CD4-positive, alpha-beta T cell treated with Interleukin-6 at 100 ng/mL for 8 hours (primary cell): Measurements from ENCODE around the gene VAC14.
A peak's percentile ranks its signal among the peaks of the same experiment; 100 is the strongest.

Experiments used
- DNase-seq: peaks from one replicate; pipeline ENCODE4 v3.0.0-alpha.2; 2020; ENCODE audit warnings: mixed read lengths, low spot score

The VAC14 gene

GRCh38 chr16:70786020-70786755 lies 14.8 kb downstream of the VAC14 start:
- DNase-seq: no peak

DNA sequence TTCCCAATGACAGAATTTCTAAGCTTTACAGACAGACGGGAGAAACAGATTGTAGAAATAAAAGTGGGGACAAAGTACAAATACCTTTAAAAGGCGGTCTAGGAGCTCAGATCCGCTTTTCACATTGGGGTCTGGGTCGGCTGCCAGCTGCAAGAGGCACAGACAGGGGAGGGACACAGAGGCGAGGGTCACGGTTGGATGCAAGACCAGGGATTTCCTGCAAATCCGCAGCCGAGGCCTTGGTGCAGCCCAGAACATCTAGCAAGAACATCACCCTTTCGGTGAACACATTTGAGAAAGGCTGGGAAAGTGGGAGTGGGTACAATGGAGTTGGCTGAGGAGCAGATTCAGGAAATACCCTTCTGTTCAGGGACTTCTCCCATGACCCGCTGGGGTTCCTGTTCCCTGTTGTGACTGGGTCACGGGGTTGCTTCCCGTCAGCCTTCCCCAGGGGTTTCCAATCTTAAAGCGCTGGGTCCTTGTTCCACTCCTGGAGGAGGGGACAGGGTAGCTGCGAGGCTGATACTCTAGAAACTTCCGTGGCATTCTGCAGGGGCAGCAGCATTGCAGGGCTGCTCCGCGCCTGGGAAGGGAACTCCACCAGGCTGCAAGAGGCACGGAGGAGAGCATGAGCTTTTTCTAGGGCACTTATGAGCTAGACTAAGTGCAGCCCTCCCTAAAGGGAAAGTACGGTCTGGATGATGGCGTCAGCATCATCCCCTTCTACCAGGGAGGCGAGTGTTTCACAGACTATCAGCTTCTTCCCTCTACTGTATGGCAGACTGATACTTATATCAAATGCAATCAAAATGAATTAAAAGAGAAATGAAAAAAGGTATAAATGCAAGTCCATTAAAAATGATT lies 16.0 kb downstream of the VAC14 start:
- DNase-seq: no peak

- DNase-seq: no peak
Measured at GRCh38 chr16:70782237-70782636, 18.7 kb downstream of the VAC14 start.

- DNase-seq: no peak
Measured at GRCh38 chr16:70781800-70782199, 19.2 kb downstream of the VAC14 start.

DNA sequence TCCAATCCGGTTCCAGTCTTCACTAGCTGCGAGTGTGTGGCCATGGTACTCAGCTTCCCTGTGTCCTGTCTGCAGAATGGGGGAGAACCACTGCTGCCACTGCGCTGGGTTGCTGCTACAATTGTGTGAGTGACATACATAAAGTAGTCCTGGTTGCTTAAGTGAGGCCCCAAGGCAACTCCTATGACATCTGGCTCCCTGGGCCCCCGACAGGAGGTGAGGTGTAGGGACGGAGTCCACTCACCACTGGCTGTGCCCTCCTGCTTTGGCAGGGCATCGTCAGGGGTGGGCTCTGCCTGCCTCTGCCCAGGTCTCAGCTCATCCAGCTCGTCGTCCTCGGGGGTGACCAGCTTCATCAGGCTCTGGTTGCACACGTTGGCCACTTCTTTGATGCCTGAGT lies 20.4 kb downstream of the VAC14 start:
- DNase-seq: no peak

DNA sequence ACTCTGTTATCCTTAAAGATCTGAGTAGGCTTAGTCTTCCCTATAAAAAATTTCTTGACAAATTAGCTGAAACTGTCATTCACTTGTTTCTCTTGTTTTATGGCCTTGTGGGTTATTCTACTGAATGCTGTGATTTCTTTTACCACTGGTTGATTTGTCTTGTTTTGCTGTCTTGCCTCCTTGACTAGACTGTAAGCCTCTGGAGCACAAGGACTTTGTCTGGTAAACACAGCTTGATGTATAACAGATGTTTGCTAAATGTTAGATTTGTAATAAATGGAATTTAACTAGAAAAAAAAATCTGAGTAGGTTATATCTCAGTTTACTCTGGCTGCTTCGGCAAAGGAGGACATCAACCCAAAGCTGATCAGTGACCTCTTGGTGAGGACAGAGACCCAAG lies 21.6 kb downstream of the VAC14 start:
- DNase-seq: no peak

GRCh38 chr16:70778901-70779309 lies 22.1 kb downstream of the VAC14 start:
- DNase-seq: no peak

- no peak for DNase-seq
Measured at GRCh38 chr16:70777973-70778406, 23.0 kb downstream of the VAC14 start.

- DNase-seq: no peak
Measured at GRCh38 chr16:70777496-70777895, 23.5 kb downstream of the VAC14 start.

- no peak for DNase-seq
Measured at GRCh38 chr16:70775399-70775798, 25.6 kb downstream of the VAC14 start.

DNA sequence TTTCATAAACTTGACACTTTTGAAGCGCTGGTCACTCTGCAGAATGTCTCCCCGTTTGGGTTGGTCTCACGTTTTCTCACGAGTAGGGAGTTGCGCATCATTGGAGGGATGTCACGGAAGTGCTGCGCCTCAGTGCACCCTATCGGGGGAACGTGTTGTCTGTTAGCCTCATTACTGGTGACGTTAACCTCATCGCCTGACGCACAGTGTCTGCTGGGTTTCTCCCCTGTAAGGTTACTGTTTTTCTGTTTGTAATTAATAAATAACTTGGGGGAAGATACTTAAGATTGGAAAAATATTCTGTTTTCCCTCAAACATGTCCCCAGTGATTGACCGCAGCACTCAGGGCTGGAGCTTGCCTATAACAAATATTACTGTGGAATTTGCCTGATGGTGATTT lies 26.7 kb downstream of the VAC14 start:
- no peak for DNase-seq

- DNase-seq: no peak
Measured at GRCh38 chr16:70772493-70772892, 28.5 kb downstream of the VAC14 start.

DNA sequence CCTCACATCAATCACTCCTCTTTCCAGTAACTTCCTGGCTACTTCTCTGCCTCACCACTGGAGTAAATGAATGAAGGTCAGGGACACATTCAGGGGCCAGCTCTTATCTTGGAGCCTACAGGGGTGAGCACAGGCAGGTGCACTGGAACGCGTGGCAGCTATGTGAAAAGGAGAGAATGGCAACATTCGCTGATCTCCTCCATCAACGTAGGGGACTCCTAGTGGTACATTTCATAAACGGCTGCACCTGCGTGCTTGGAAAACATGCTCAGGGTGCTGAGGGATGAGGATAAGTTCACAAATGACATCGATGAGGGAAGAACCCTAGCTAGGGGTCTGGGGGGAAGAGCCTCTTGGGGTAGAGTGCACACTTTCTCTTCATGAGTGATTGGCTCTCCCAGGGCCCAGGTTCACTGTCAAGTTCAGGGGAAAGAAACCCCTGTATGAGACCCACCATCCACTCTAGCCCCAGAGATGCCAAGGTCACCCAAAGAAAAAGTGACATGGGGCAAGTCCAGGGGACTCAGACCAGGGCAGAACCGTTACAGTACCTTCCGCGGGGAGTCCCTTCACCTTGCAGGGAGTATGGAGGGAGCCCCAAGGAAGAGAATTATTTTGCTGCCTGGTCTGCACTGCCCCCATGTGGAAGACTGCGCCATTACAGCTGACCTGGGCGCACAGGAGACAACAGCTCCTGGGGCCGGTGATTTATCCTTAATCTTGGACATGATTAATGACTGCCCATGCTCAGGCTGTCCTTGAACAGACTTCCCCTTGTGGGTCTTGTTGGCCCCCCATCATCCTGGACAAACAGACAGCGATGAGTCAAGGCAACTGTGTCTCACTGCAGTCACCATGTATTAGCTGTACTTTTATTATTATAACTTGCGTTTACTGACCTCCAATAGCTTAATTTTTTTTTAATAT lies 30.1 kb downstream of the VAC14 start:
- peak; percentile 30 for DNase-seq

- no peak for DNase-seq
Measured at GRCh38 chr16:70770291-70770625, 30.7 kb downstream of the VAC14 start.

GRCh38 chr16:70769761-70770160 lies 31.2 kb downstream of the VAC14 start:
- no peak for DNase-seq

GRCh38 chr16:70769131-70769530 lies 31.8 kb downstream of the VAC14 start:
- no peak for DNase-seq

DNA sequence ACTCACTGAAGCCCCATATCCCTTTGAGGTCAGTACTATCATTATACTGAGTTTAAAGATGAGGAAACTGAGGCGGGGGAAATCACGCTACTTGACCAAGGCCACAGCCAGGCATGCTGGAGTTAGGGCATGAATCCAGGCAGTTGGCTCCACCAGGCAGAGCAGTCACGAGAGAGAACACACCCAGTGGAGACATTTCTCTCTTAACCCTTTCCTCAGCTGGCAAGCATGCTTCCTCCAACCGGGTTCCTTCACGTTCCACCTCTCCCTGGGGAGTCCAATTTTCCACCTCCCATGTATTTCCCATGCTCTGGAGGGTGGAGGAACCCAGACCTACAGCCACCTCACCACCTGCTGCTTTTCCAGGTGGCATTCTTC lies 32.8 kb downstream of the VAC14 start:
- DNase-seq: no peak

- no peak for DNase-seq
Measured at GRCh38 chr16:70767377-70768202, 33.4 kb downstream of the VAC14 start.

GRCh38 chr16:70766658-70767057 lies 34.3 kb downstream of the VAC14 start:
- DNase-seq: no peak

- no peak for DNase-seq
Measured at GRCh38 chr16:70766176-70766575, 34.8 kb downstream of the VAC14 start.

- DNase-seq: no peak
Measured at GRCh38 chr16:70765491-70765890, 35.5 kb downstream of the VAC14 start.

DNA sequence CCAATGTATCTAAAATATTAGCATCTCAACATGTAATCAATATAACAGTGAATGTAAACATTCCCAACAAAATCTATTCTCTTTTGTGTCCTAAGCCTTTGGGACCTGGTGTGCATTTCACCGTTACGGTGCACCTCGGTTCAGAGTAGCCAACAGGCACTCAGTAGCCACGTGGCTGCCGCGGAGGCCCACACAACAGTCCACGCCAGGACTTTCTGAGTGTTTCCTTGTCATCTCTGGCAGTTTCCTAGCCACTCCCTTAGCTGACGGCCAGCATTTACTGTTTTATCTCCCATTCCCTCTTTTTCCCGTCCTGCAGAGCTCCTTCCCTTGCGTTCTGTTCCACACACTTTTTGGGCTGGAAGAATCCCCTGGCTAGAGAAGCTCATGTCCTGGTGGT lies 36.3 kb downstream of the VAC14 start:
- DNase-seq: no peak
